ENCODE data around the gene C4orf51.

Gene C4orf51

DNA sequence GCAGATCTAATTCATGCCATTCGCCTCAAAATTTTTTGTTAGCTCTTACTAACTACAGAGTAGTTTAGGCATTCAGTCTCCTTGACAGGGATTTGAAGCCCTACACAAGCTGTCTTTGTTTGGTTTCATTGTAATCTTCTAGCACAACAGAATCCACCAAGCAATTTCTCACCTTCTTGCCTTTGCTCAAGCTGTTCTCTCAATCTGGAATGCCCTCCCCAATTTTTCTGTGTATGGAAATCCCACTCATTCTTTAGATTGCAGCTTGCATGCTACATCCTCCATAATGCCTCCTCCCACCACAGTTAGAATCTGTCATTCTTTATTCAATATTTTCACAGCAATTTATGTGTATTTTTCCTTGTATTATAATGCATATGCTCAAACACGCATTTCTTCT lies 63.7 kb downstream of the C4orf51 start:
- in situ Hi-C loops (cut with MboI; ENCODE audit: low sequenced_read_pairs): no loop called here

DNA sequence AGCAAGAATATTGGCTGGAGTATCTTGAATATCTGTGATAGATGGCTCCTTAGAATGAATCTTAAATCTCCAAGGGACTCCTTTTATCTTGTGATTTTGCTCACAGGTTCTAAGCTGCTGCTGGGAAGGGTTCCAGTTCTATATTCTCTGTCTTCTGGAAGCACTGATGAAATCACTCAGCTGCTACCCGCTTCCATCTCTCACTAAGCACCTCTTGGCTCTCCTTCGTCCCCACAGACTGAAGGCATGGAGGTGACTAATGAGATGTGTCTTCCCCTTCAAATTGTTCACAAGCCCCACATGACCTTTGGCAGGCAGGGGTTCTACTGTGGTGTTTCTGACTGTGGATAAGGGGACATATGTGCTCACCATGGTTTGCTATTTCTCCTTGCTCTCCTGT lies 75.9 kb downstream of the C4orf51 start:
- in situ Hi-C loops (cut with MboI; ENCODE audit: low sequenced_read_pairs): no loop called here

DNA sequence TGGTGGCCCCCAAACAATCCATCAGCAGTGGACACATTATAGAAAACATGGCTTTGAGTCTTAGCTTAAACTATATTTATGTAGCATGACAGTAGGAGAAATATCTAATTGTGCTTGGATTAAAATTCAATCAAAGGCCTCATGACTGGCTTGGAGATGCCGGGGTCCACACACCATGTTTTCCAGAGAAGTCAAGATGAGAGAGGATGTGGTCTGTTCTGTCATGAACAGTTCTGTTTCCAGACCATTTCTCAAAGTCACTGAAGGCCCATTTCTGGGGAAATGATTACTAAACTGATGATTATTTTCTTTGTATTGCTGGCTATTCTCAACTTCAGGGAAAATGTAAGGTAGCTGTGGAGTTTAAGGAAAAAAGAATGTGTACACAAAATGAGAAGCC lies 76.3 kb downstream of the C4orf51 start:
- in situ Hi-C loops (cut with MboI; ENCODE audit: low sequenced_read_pairs): no loop called here

GRCh38 chr4:145757188-145757587 lies 77.2 kb downstream of the C4orf51 start:
- in situ Hi-C loops (cut with MboI; ENCODE audit: low sequenced_read_pairs): no loop called here

DNA sequence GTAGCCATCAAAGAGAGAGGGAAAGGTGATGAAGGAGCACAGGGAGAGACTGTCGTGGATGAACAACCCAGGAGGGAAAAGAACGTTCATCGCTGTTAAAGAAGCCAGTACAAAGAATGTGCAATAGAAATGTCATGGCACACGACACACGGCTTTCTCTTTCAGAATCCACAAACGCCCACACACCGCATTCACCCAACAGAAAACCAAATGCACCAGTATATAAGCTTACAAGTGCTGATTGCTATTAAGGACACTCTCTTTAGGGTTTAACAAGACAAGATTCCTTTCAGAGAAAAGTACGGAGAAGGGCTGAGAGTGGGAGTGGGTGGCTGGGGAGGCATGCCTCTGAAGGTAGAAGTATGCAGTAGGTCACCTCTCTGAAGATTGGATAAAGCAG lies 80.2 kb downstream of the C4orf51 start:
- in situ Hi-C loops (cut with MboI; ENCODE audit: low sequenced_read_pairs): no loop called here

DNA sequence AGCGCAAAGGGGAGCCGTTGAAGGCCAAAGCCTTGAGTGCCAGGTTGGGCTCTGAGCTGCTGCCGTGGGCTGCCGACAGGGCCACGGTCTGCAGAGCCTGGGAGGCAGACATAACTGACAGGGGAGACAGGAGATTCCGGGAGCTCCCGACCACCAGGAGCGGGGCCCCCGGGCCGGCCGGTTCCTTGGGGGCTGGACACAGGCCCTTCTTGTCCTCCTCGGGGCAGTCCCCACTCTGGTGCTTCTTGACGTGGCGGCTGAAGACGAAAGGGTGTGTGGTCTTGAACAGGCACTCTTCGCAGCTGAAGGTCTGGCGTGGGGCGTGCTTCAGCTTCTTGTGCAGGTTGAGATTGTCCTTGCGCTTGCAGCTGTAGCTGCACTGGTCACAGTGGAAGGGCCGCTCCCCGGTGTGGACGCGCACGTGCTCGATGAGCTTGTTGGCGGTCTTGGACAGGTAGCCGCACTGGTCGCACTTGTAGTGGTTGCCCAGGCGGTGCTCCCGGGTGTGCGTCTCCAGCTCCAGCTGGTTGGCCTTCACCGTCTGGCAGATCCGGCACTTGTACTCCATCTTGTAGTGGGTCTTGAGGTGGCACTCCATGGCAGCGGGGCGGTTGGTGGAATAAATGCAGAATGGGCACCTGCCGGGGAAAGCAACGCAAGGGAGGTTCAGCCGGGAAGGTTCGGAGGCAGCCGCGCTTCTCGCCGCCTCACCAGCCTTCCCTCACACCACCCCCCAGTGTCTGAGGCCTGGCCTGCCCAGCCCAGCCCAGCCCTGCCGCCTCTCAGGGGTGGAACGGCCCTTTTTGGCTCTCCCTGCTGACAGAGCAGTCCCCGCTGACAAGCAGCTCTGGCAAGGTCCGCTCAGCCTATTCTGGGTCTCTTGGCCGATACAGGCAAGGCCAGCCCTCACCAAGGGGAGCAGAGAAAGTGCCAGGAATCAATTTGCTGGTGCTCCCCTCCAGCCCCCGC lies 81.3 kb downstream of the C4orf51 start:
- in situ Hi-C loops (cut with MboI; ENCODE audit: low sequenced_read_pairs): no loop called here

DNA sequence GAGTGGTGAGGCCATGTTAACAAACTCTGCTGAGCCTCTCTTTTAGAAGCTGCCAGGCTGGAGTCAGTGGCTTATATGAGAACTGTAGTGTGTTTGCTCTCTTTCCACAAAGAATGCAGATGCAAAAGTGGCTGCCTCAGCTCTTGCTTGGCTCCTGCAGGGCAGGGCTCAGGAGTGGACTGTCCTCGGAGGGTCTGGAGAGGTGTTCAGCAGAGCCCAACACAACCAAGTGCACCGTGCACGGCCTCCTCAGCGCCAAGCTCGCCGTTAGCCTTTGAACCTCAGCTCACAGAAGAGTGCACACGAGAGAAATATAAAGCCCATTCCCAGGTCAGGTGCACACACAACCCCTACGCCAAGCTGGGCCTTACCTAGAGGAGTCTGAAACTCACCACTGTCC lies 82.8 kb downstream of the C4orf51 start:
- in situ Hi-C loops (cut with MboI; ENCODE audit: low sequenced_read_pairs): no loop called here

GRCh38 chr4:145763399-145763798 lies 83.5 kb downstream of the C4orf51 start:
- in situ Hi-C loops (cut with MboI; ENCODE audit: low sequenced_read_pairs): no loop called here

DNA sequence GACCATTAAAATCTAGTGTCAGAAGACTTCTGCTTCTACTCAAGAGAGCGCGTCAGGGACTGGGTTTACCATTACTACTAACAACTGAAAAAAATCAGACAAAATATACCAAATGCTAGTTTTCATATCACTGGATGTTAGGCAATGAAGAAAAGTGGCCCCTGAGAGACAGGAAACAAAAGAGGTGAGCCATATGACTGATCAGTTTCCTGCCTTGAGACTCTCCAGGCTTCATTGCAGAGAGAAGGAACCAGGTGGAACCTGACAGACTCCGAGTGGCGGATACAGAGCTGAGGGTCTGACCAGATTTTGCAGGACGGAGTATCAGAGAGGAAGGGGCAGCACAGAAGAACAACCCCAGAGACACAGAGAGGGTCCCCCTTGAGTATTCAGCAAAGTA lies 86.3 kb downstream of the C4orf51 start:
- in situ Hi-C loops (cut with MboI; ENCODE audit: low sequenced_read_pairs): no loop called here

GRCh38 chr4:145769450-145770037 lies 89.6 kb downstream of the C4orf51 start:
- in situ Hi-C loops (cut with MboI; ENCODE audit: low sequenced_read_pairs): no loop called here

DNA sequence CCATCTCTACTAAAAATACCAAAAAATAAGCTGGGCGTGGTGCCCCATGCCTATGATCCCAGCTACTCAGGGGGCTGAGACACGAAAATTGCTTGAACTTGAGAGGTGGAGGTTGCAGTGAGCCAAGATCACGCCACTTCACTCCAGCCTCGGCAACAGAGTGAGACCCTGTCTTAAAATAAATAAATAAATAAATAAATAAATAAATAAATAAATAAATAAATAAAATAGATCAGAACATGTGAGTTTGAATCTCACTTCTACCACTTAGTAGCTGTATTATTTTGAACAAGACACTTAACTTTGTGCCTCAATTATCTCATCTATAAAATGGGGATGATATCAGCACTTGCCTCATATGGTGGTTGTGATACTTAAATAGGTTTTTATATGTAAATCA lies 90.2 kb downstream of the C4orf51 start:
- in situ Hi-C loops (cut with MboI; ENCODE audit: low sequenced_read_pairs): no loop called here

DNA sequence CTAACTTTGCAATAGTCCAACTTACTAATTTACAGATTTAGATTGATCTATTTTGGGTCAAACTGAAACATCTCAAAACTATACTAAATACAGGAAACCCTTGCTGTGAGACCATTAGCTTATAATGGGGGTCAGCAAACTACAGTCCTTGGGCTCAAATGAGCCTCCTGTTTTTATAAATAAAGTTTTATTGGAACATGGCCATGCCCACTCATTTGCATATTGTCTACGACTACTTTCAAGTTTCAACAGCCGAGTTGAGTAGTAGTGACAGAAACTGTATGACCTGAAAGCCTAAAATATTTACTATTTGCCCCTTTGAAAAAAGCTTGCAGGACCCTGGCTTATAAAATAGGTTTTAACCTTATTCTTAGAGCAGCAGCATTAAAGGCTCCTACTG lies 92.4 kb downstream of the C4orf51 start:
- in situ Hi-C loops (cut with MboI; ENCODE audit: low sequenced_read_pairs): no loop called here

DNA sequence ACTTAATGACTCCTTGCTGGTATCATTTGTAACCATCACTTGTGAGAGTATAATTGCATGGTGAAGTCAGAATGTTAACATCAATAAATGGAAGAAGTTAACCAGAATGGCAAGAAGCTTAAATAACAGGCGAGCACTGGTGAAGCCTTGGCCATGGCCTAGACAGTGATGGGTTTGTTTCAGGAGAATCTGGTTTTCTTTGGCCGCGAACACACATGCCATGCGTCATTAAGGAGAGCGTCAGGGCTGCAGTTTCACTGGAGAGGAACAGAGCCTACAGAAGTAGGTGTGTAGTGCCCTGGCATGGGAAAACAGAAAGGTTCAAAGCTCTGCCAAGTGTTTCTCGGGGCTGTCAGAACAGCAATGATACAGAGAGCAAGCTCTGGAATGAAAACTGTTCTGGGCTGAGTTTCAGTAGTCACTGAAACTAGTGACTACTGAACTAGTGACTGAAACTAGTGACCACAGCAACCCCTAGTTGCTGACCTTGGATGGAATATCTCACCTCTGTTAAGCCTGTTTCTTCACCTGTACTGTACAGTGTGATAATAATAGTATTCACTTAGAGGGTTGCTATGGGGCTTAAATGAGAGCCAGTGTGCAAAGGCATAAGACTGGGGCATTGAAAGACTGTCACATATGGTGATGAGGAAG lies 93.8 kb downstream of the C4orf51 start:
- in situ Hi-C loops (cut with MboI; ENCODE audit: low sequenced_read_pairs): no loop called here

DNA sequence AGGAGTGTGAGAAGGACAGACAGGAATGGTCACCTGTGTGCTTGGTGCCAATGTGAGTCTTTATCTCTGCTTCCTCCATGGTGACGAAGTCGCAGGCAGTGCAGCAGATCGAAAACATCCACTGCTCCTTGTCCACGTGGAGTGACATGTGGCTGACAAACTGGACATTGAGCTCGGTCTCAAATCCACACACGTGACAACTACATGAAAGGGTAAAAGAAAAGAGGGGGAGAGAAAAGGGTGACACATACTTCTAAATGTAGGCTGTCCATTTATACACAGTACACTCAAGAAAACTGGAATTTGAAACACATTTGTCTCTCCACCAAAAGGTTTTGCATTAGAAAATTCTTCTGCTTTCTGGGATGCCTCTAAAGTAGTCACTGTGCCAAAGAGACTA lies 94.5 kb downstream of the C4orf51 start:
- in situ Hi-C loops (cut with MboI; ENCODE audit: low sequenced_read_pairs): no loop called here

- in situ Hi-C loops (cut with MboI; ENCODE audit: low sequenced_read_pairs): no loop called here
Observed at GRCh38 chr4:145775406-145775805, 95.5 kb downstream of the C4orf51 start.

DNA sequence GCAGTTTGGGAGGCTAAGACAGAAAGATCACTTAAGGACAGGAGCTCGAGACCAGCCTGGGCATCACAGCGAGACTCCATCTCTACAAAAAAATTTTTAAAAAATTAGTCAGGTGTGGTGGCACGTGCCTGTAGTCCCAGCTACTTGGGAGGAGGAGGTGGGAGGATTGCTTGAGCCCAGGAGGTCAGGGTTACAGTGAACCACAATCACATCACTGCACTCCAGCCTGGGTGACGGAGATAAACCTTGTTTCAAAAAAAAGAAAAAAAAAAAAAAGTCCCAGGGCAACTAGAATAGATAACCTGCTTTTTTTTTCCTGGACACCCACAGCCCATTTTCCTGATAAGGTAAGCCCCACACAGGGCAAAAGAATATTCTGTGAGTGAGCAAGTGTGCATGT lies 96.3 kb downstream of the C4orf51 start:
- in situ Hi-C loops (cut with MboI; ENCODE audit: low sequenced_read_pairs): no loop called here

GRCh38 chr4:145779319-145779801 lies 99.4 kb downstream of the C4orf51 start:
- in situ Hi-C loops (cut with MboI; ENCODE audit: low sequenced_read_pairs): no loop called here

DNA sequence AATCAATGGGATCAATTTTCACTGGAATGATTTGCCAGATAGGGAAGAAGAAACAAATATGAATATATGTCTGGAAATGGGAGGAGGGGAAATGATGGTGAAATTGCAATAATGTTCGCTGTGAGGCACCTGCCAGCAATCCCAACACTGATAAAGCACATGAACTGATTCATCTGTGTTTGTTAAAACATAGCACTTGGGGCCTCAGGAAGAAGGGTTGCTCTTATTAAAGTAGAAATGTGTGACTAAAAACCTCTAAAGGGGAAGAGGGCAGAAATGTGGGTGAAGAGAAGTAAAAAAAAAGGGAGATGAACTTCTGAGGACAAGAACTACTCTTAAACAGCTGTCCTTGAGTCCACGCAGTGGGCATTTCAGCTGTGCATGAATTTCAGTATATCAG lies 101.4 kb downstream of the C4orf51 start:
- in situ Hi-C loops (cut with MboI; ENCODE audit: low sequenced_read_pairs): no loop called here
